ENCODE results near the gene JMJD7. TPM values are rescaled to one million over a fixed set of nuclear protein-coding genes. Genes with fewer than 3 reads are reported as not detected.

JMJD7 gene
- total and polyA plus RNA-seq, 3 experiments from 2014 or later = 14.4 to 25.5 (median 15.0) TPM

DNA sequence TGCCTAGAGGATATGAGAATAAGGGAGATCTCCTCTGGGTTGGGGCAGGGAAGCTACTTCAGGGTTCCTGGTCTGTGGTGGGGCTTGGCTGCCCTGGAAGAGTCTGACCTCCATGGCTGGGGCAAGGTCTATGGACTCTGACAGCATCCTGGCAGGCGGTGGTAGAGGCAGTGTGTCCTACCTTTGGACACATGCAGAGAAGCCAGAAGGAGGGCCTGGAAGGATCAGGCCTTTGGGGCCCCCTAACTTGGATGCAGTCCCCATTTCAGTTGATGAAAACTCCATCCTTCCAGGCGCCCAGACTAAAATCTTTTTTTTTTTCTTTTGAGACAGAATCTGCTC is 55.6 kb downstream of the JMJD7 start:
- H3K27me3 Mint-ChIP-seq = peaks cover 5 to 12% of the 10 kb centered on the region in 2 donors
- Histone ChIP-seq H3K27me3 (ENCODE audit: insufficient read depth, low read length, poor library complexity, severe bottlenecking) (peaks cover 7% of the 10 kb centered on the region), H3K27ac (ENCODE audit: low read depth, low read length) (no peak overlapping the region), H3K4me3 (ENCODE audit: low read length) (no peak overlapping the region), H3K4me1 (ENCODE audit: insufficient read depth, low read length) (peaks cover 8% of the 10 kb centered on the region), H3K36me3 (ENCODE audit: insufficient read depth, low read length) (no peaks in the 10 kb centered on the region), H3K9me3 (ENCODE audit: low read length) (no peaks in the 10 kb centered on the region)
- H3K4me3 Mint-ChIP-seq = no peak overlapping the region
- no peaks in the 10 kb centered on the region for H3K9me3 Mint-ChIP-seq
- ChIA-PET POLR2A (no interaction called here), CTCF (no interaction called here)
- H3K36me3 Mint-ChIP-seq = peaks cover 0 to 3% (median 0%) of the 10 kb centered on the region in 3 donors
- peak overlapping the region in 2 of 8 donors; percentile 66 to 70 for H3K27ac Mint-ChIP-seq
- DNase-seq = no peak
- peaks cover 20 to 25% (median 23%) of the 10 kb centered on the region in 3 donors for H3K4me1 Mint-ChIP-seq

DNA sequence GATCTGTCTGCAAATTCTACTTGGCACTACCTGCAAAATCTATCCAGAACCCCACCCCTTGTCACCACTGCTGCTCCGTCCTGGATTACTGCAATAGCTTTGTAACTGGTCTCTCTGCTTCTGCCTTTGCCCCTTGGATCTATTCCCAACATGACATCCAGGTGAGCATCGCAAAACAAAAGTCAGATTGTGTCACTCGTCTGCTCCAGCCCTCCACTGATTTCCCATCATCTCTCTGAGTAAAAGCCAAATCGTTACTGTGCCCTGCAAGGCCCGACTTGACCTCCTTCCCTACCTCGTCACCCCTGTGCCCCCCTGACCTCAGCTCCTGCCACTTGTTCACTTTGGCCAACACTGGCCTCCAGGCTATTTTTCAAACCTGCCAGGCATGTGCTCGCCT is 56.6 kb downstream of the JMJD7 start:
- no peaks in the 10 kb centered on the region for H3K9me3 Mint-ChIP-seq
- Histone ChIP-seq H3K9me3 (ENCODE audit: low read length) (no peaks in the 10 kb centered on the region), H3K36me3 (ENCODE audit: insufficient read depth, low read length) (no peaks in the 10 kb centered on the region), H3K4me1 (ENCODE audit: insufficient read depth, low read length) (peaks cover 17% of the 10 kb centered on the region), H3K4me3 (ENCODE audit: low read length) (no peak overlapping the region), H3K27ac (ENCODE audit: low read depth, low read length) (no peak overlapping the region), H3K27me3 (ENCODE audit: insufficient read depth, low read length, poor library complexity, severe bottlenecking) (peaks cover 7% of the 10 kb centered on the region)
- DNase-seq = no peak
- peaks cover 30 to 35% (median 33%) of the 10 kb centered on the region in 3 donors for H3K4me1 Mint-ChIP-seq
- peaks cover 0 to 3% (median 0%) of the 10 kb centered on the region in 3 donors for H3K36me3 Mint-ChIP-seq
- peak overlapping the region in 1 of 7 donors; percentile 2 for H3K4me3 Mint-ChIP-seq
- H3K27ac Mint-ChIP-seq = peak overlapping the region in 3 of 8 donors; percentile 39 to 87 (median 53)
- ChIA-PET CTCF (no interaction called here), POLR2A (no interaction called here)
- peaks cover 5 to 12% of the 10 kb centered on the region in 2 donors for H3K27me3 Mint-ChIP-seq

DNA sequence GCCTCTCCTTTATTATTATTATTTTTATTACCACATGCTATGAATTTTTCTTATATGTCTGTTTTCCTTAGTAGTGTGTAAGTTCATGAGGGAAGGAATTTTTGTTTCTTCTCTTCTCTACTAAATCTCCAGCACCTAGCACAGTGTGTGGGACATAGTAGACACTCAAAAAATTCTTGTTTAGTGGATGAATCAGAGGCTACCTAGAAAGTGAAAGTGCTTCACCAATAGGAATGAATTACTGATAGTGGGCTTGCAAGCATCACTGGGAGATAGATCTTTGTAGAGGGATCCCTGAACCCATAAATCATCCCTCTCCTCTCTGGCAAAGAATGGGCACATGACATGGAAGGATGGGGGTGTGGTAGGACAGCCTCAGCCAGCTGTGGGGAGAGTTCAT is 57.4 kb downstream of the JMJD7 start:
- no peaks in the 10 kb centered on the region for H3K9me3 ChIP-seq (ENCODE audit: low read length)
- no peak overlapping the region for H3K27ac Mint-ChIP-seq
- H3K36me3 Mint-ChIP-seq = peaks cover 0 to 3% (median 0%) of the 10 kb centered on the region in 3 donors
- peaks cover 7% of the 10 kb centered on the region for H3K27me3 ChIP-seq (ENCODE audit: insufficient read depth, low read length, poor library complexity, severe bottlenecking)
- ChIA-PET POLR2A (no interaction called here), CTCF (no interaction called here)
- no peak overlapping the region for H3K4me3 ChIP-seq (ENCODE audit: low read length)
- H3K4me1 ChIP-seq (ENCODE audit: insufficient read depth, low read length) = peaks cover 17% of the 10 kb centered on the region
- no peak for DNase-seq
- H3K4me3 Mint-ChIP-seq = no peak overlapping the region
- peaks cover 6 to 12% of the 10 kb centered on the region in 2 donors for H3K27me3 Mint-ChIP-seq
- no peaks in the 10 kb centered on the region for H3K36me3 ChIP-seq (ENCODE audit: insufficient read depth, low read length)
- H3K4me1 Mint-ChIP-seq = peaks cover 34 to 42% (median 35%) of the 10 kb centered on the region in 3 donors
- no peaks in the 10 kb centered on the region for H3K9me3 Mint-ChIP-seq
- no peak overlapping the region for H3K27ac ChIP-seq (ENCODE audit: low read depth, low read length)

DNA sequence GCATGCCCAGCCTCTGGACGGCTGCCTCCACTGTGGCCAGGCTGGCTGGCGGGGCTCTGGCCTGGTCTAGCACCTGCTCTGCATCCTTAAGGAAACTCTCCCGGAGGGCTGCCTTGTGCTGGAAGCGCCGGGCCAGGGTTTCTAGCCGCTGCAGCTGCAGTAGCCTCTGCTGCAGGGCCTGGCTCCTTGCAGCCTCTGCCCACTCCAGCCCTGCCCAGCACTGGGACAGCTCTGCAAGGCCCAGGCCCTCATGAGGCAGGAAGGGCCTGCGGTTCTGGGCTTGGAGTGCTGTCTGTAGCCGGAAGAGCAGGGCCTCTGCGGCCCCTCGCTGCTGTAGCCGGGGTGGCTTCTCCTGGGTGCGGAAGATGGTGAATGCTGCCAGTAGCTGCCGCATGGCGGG is 57.9 kb downstream of the JMJD7 start:
- Mint-ChIP-seq H3K9me3 (no peaks in the 10 kb centered on the region), H3K4me3 (no peak overlapping the region), H3K36me3 (peaks cover 0 to 3% (median 0%) of the 10 kb centered on the region in 3 donors), H3K27ac (no peak overlapping the region), H3K4me1 (peaks cover 31 to 44% (median 34%) of the 10 kb centered on the region in 3 donors), H3K27me3 (peaks cover 4 to 8% of the 10 kb centered on the region in 2 donors)
- Histone ChIP-seq H3K4me1 (ENCODE audit: insufficient read depth, low read length) (peaks cover 17% of the 10 kb centered on the region), H3K27ac (ENCODE audit: low read depth, low read length) (no peak overlapping the region), H3K9me3 (ENCODE audit: low read length) (no peaks in the 10 kb centered on the region), H3K27me3 (ENCODE audit: insufficient read depth, low read length, poor library complexity, severe bottlenecking) (peaks cover 7% of the 10 kb centered on the region), H3K4me3 (ENCODE audit: low read length) (no peak overlapping the region), H3K36me3 (ENCODE audit: insufficient read depth, low read length) (no peaks in the 10 kb centered on the region)
- DNase-seq = no peak
- ChIA-PET POLR2A (interaction anchor here (1.7 kb wide), 1 partner anchor 9 kb away, joined by 6 read pairs; no protein-coding TSS in a partner anchor), CTCF (interaction anchor here (1.6 kb wide), 1 partner anchor 19 kb away, joined by 5 read pairs; no protein-coding TSS in a partner anchor)

DNA sequence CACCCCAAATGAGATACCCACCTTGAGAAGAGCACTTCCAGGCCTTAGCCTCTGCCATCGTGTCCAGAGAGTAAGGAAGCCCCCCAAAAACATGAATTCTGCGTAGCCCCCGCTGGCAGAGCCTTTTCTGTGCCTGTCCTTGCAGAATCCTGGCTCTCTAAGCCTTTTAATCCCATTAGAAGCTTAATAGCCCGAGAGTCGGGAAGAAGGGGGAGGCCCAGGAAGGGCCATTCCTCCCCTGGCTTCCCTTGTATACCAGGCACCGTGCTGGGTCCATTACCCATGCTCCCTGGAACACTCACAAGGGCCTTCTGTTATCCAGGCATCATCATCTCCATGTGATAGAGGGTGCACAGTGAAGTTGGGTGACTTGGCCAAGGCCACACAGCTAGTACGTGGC is 58.8 kb downstream of the JMJD7 start:
- H3K4me3 ChIP-seq (ENCODE audit: low read length) = no peak overlapping the region
- Mint-ChIP-seq H3K4me1 (peaks cover 25 to 39% (median 30%) of the 10 kb centered on the region in 3 donors), H3K4me3 (no peak overlapping the region), H3K36me3 (peaks cover 0 to 2% (median 0%) of the 10 kb centered on the region in 3 donors), H3K9me3 (no peaks in the 10 kb centered on the region), H3K27ac (peak overlapping the region in 4 of 8 donors; percentile 10 to 74 (median 57)), H3K27me3 (peaks cover 0 to 2% of the 10 kb centered on the region in 2 donors)
- no peaks in the 10 kb centered on the region for H3K9me3 ChIP-seq (ENCODE audit: low read length)
- no peaks in the 10 kb centered on the region for H3K36me3 ChIP-seq (ENCODE audit: insufficient read depth, low read length)
- no peak overlapping the region for H3K27ac ChIP-seq (ENCODE audit: low read depth, low read length)
- POLR2A ChIA-PET = interaction anchor here (1.7 kb wide), 1 partner anchor 8 kb away, joined by 6 read pairs; no protein-coding TSS in a partner anchor
- peaks cover 17% of the 10 kb centered on the region for H3K4me1 ChIP-seq (ENCODE audit: insufficient read depth, low read length)
- CTCF ChIA-PET = interaction anchor here (1.6 kb wide), 1 partner anchor 18 kb away, joined by 5 read pairs; no protein-coding TSS in a partner anchor
- H3K27me3 ChIP-seq (ENCODE audit: insufficient read depth, low read length, poor library complexity, severe bottlenecking) = no peaks in the 10 kb centered on the region
- no peak for DNase-seq

DNA sequence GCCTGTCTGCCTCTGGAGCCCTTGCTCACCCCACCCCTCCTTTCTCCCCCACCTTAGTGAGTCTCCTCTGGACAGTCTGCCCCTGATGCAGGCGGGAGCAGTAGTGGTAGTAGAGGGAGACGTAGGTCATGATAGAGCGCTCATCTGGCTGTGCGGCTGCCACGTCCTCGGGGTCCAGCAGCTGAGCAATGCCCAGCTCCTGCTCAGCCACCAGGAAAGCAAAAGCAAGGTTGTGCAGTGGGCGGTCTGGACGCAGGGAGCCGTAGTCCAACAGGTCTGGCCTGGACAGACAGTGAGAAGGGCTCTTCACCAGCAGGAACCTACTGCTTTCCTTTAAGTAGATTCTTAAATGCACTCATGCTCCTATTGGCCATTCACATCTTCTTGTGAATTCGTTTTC is 59.3 kb downstream of the JMJD7 start:
- Mint-ChIP-seq H3K27ac (peak overlapping the region in 6 of 8 donors; percentile 15 to 93 (median 68)), H3K36me3 (peaks cover 0 to 2% (median 0%) of the 10 kb centered on the region in 3 donors), H3K9me3 (no peaks in the 10 kb centered on the region), H3K27me3 (peaks cover 0 to 2% of the 10 kb centered on the region in 2 donors), H3K4me1 (peaks cover 25 to 42% (median 30%) of the 10 kb centered on the region in 3 donors), H3K4me3 (peak overlapping the region in 1 of 7 donors; percentile 36)
- ChIA-PET POLR2A (interaction anchor here (1.7 kb wide), 1 partner anchor 8 kb away, joined by 6 read pairs; no protein-coding TSS in a partner anchor), CTCF (interaction anchor here (1.6 kb wide), 1 partner anchor 17 kb away, joined by 5 read pairs; no protein-coding TSS in a partner anchor)
- Histone ChIP-seq H3K27ac (ENCODE audit: low read depth, low read length) (no peak overlapping the region), H3K36me3 (ENCODE audit: insufficient read depth, low read length) (no peaks in the 10 kb centered on the region), H3K4me3 (ENCODE audit: low read length) (no peak overlapping the region), H3K9me3 (ENCODE audit: low read length) (no peaks in the 10 kb centered on the region), H3K4me1 (ENCODE audit: insufficient read depth, low read length) (peaks cover 21% of the 10 kb centered on the region), H3K27me3 (ENCODE audit: insufficient read depth, low read length, poor library complexity, severe bottlenecking) (no peaks in the 10 kb centered on the region)
- DNase-seq = no peak

Other genes with a start within 250 kb of the JMJD7 start
- gene MGA, start 167.7 kb upstream of the JMJD7 start, total RNA-seq = 10 to 100 TPM; 40.1 to 41.5 TPM
- gene MGA, start 167.7 kb upstream of the JMJD7 start, polyA plus RNA-seq = 22.5 TPM
- gene MAPKBP1, start 53.6 kb upstream of the JMJD7 start, total RNA-seq = 10 to 100 TPM; 16.0 to 17.8 TPM
- gene MAPKBP1, start 53.6 kb upstream of the JMJD7 start, polyA plus RNA-seq = 4.8 TPM
- gene PLA2G4B, start 10.8 kb downstream of the JMJD7 start, total RNA-seq = 1 to 10 TPM; 5.9 to 6.8 TPM
- 3.1 TPM for gene PLA2G4B, start 10.8 kb downstream of the JMJD7 start, polyA plus RNA-seq
- gene SPTBN5, start 66.0 kb downstream of the JMJD7 start, total RNA-seq = under 1 TPM; 0.31 to 0.39 TPM
- gene SPTBN5, start 66.0 kb downstream of the JMJD7 start, polyA plus RNA-seq = not detected
- 10 to 100 TPM; 24.2 to 26.4 TPM for gene EHD4, start 144.5 kb downstream of the JMJD7 start, total RNA-seq
- 11.2 TPM for gene EHD4, start 144.5 kb downstream of the JMJD7 start, polyA plus RNA-seq
- not detected for gene PLA2G4E, start 192.9 kb downstream of the JMJD7 start, total RNA-seq
- gene PLA2G4E, start 192.9 kb downstream of the JMJD7 start, polyA plus RNA-seq = not detected